Hematopoietic multipotent progenitor cell treated with erythropoietin and hydrocortisone succinate and interleukin-3 and kit ligand, for 8 days (in vitro differentiated cells): ENCODE data around the gene CNN3.
"Not testable (repeated sequence)": the region's sequence is repeated elsewhere in the genome, so short reads cannot be mapped to it uniquely, and the experiment has no call there.

ENCODE experiments used
- DNase-seq: peaks from one replicate; pipeline ENCODE4 v3.0.0-alpha.2; 2015

CNN3 gene

GRCh38 chr1:94949681-94950661 is 23.1 kb upstream of the CNN3 start:
- no peak for DNase-seq

- no peak for DNase-seq
These were observed 20.5 kb upstream of the CNN3 start for GRCh38 chr1:94947437-94947836.

- DNase-seq, result no peak
These were observed 20.0 kb upstream of the CNN3 start for GRCh38 chr1:94946886-94947285.

GRCh38 chr1:94942171-94943128 is 15.5 kb upstream of the CNN3 start:
- no peak for DNase-seq

GRCh38 chr1:94941480-94941879 is 14.6 kb upstream of the CNN3 start:
- not testable (repeated sequence) for DNase-seq

GRCh38 chr1:94940738-94941137 is 13.8 kb upstream of the CNN3 start:
- DNase-seq, result peak; percentile 12

- no peak for DNase-seq
These were observed 10.9 kb upstream of the CNN3 start for GRCh38 chr1:94937820-94938219.

GRCh38 chr1:94936861-94937620 is 10.1 kb upstream of the CNN3 start:
- DNase-seq, result no peak

GRCh38 chr1:94935476-94935875 is 8.6 kb upstream of the CNN3 start:
- no peak for DNase-seq

- DNase-seq, result no peak
These were observed 8.1 kb upstream of the CNN3 start for GRCh38 chr1:94935034-94935433.

GRCh38 chr1:94934551-94934950 is 7.6 kb upstream of the CNN3 start:
- no peak for DNase-seq

- DNase-seq, result no peak
These were observed 4.4 kb upstream of the CNN3 start for GRCh38 chr1:94931254-94931841.

GRCh38 chr1:94929351-94930217 is 2.7 kb upstream of the CNN3 start:
- DNase-seq, result no peak

GRCh38 chr1:94928293-94928939 is 1.5 kb upstream of the CNN3 start:
- no peak for DNase-seq

GRCh38 chr1:94927405-94928175 is 680 bp upstream of the CNN3 start:
- no peak for DNase-seq

- DNase-seq, result peak; percentile 27
These were observed 590 bp downstream of the CNN3 start for GRCh38 chr1:94926126-94926914.

GRCh38 chr1:94925561-94926125 is 1.3 kb downstream of the CNN3 start:
- DNase-seq, result no peak

- DNase-seq, result peak; percentile 37
These were observed 1.9 kb downstream of the CNN3 start for GRCh38 chr1:94925004-94925403.
